Mesenchymal stem cell (in vitro differentiated cells and primary cell): ENCODE data around the gene TBRG1.

Experiments used
- DNase-seq: peaks from one replicate; pipeline ENCODE4 v3.0.0-alpha.2; 2013
- H2AFZ ChIP-seq: one replicate; pipeline ENCODE4 v1.6.1; 2013; ENCODE audit warnings: low read depth, mild to moderate bottlenecking, control low read depth, inconsistent platforms, low read length, moderate library complexity
- H2AK5ac ChIP-seq: 2 replicates; pipeline ENCODE4 v1.6.1; 2013; ENCODE audit warnings: low read length, moderate library complexity, mild to moderate bottlenecking, inconsistent platforms; ENCODE audit not compliant: severe bottlenecking
- H2BK120ac ChIP-seq: one replicate; pipeline ENCODE4 v1.6.1; 2013; ENCODE audit warnings: low read depth, mild to moderate bottlenecking, inconsistent platforms, low read length, moderate library complexity
- H2BK12ac ChIP-seq, 2 experiments: one replicate each; pipeline ENCODE4 v1.6.1; 2013; ENCODE audit warnings: inconsistent platforms in 2 of 2, low read length in 2 of 2, mild to moderate bottlenecking in 2 of 2, moderate library complexity in 2 of 2, control low read depth in 1 of 2
- H2BK15ac ChIP-seq: one replicate; pipeline ENCODE4 v1.6.1; 2013; ENCODE audit warnings: mild to moderate bottlenecking, low read depth, inconsistent platforms; ENCODE audit not compliant: poor library complexity, severe bottlenecking
- H2BK5ac ChIP-seq: 2 replicates; pipeline ENCODE4 v1.6.1; 2013; ENCODE audit warnings: low read depth, mild to moderate bottlenecking, low read length, control low read depth, inconsistent platforms; ENCODE audit not compliant: poor library complexity, severe bottlenecking
- H3K14ac ChIP-seq, 2 experiments: one replicate each; pipeline ENCODE4 v1.6.1; 2013; ENCODE audit warnings: inconsistent platforms in 2 of 2, low read length in 2 of 2, control low read depth in 1 of 2, mild to moderate bottlenecking in 1 of 2, moderate library complexity in 1 of 2
- H3K18ac ChIP-seq, 2 experiments: one replicate each; pipeline ENCODE4 v1.6.1; 2013; ENCODE audit warnings: inconsistent platforms in 2 of 2, low read length in 2 of 2, control low read depth in 1 of 2, low read depth in 1 of 2, mild to moderate bottlenecking in 1 of 2
- H3K23ac ChIP-seq, 2 experiments: one replicate each; pipeline ENCODE4 v1.6.1; 2013; ENCODE audit warnings: inconsistent platforms in 2 of 2, low read length in 2 of 2, mild to moderate bottlenecking in 2 of 2, moderate library complexity in 2 of 2, control low read depth in 1 of 2
- H3K27ac ChIP-seq: 2 replicates; pipeline ENCODE4 v1.5.1; 2013; ENCODE audit warnings: mild to moderate bottlenecking, moderate library complexity, low read length, control low read depth, inconsistent platforms; ENCODE audit not compliant: poor library complexity, severe bottlenecking
- H3K27me3 ChIP-seq, 2 experiments: 2 replicates each; pipeline versions ENCODE4 v1.6.1 to v1.7.0; 2013; ENCODE audit warnings: low read length in 2 of 2, mild to moderate bottlenecking in 2 of 2, moderate library complexity in 2 of 2, control low read depth in 1 of 2, inconsistent platforms in 1 of 2; ENCODE audit not compliant: control insufficient read depth in 1 of 2, insufficient read depth in 1 of 2
- H3K36me3 ChIP-seq, 2 experiments: 2 replicates each; pipeline versions ENCODE4 v1.6.1 to v1.7.0; 2013; ENCODE audit warnings: low read length in 2 of 2, control low read depth in 1 of 2, inconsistent platforms in 1 of 2, low read depth in 1 of 2, mild to moderate bottlenecking in 1 of 2; ENCODE audit not compliant: insufficient read depth in 2 of 2, control insufficient read depth in 1 of 2
- H3K4ac ChIP-seq, 2 experiments: one replicate each; pipeline ENCODE4 v1.6.1; 2013; ENCODE audit warnings: inconsistent platforms in 2 of 2, low read length in 2 of 2, mild to moderate bottlenecking in 2 of 2, moderate library complexity in 2 of 2, control low read depth in 1 of 2, low read depth in 1 of 2
- H3K4me1 ChIP-seq: 2 replicates; pipeline ENCODE4 v1.6.1; 2013; ENCODE audit warnings: low read depth, low read length, control low read depth; ENCODE audit not compliant: control insufficient read depth, insufficient read depth
- H3K4me2 ChIP-seq: 2 replicates; pipeline ENCODE4 v1.6.1; 2013; ENCODE audit warnings: low read length, mild to moderate bottlenecking, inconsistent platforms; ENCODE audit not compliant: poor library complexity, severe bottlenecking
- H3K4me3 ChIP-seq, 2 experiments: 2 replicates each; pipeline versions ENCODE4 v1.5.1 to v1.7.0; 2013; ENCODE audit warnings: low read length in 2 of 2, mild to moderate bottlenecking in 2 of 2, control low read depth in 1 of 2, low read depth in 1 of 2; ENCODE audit not compliant: insufficient read depth in 1 of 2
- H3K79me1 ChIP-seq: replicated peaks from 2 replicates; pipeline ENCODE4 v1.6.1; 2013; ENCODE audit warnings: mild to moderate bottlenecking, control low read depth, low read length, inconsistent platforms; ENCODE audit not compliant: poor library complexity, severe bottlenecking
- H3K9ac ChIP-seq: 2 replicates; pipeline ENCODE4 v1.7.0; 2013; ENCODE audit warnings: mild to moderate bottlenecking, low read length, moderate library complexity
- H3K9me3 ChIP-seq: 2 replicates; pipeline ENCODE4 v1.7.0; 2013; ENCODE audit warnings: mild to moderate bottlenecking, low read length; ENCODE audit not compliant: control insufficient read depth
- H4K8ac ChIP-seq: one replicate; pipeline ENCODE4 v1.6.1; 2013; ENCODE audit warnings: inconsistent platforms, mild to moderate bottlenecking, low read length, moderate library complexity
- H4K91ac ChIP-seq: one replicate; pipeline ENCODE4 v1.6.1; 2013; ENCODE audit warnings: mild to moderate bottlenecking, low read length, inconsistent platforms
- WGBS: methylation state at CpG from one replicate; pipeline ENCODE4 v1.1.7; 2013; ENCODE audit warnings: mixed read lengths; 5-methylcytosine and 5-hydroxymethylcytosine counted together

TBRG1 gene

GRCh38 chr11:124672536-124673215, 50.0 kb downstream of the TBRG1 start:
- H3K4me1 ChIP-seq = peaks cover 4% of the 10 kb centered on the region
- H3K4me3 ChIP-seq = peak overlapping the region in 1 of 2 experiments; percentile 89
- no peak overlapping the region for H3K4ac ChIP-seq
- H3K9me3 ChIP-seq = no peaks in the 10 kb centered on the region
- peak overlapping the region; percentile 54 for H3K4me2 ChIP-seq
- H3K79me1 ChIP-seq = peaks cover 2% of the 10 kb centered on the region
- H2BK12ac ChIP-seq = no peak overlapping the region
- no peak overlapping the region for H2AFZ ChIP-seq
- H3K14ac ChIP-seq = no peak overlapping the region
- peaks cover 0 to 9% of the 10 kb centered on the region in 2 experiments for H3K27me3 ChIP-seq
- H2BK120ac ChIP-seq = no peak overlapping the region
- H2BK5ac ChIP-seq = no peak overlapping the region
- no peak overlapping the region for H3K18ac ChIP-seq
- H3K23ac ChIP-seq = no peak overlapping the region
- DNase-seq = no peak
- no peak overlapping the region for H2AK5ac ChIP-seq
- H3K27ac ChIP-seq = no peak overlapping the region
- H3K9ac ChIP-seq = peak overlapping the region; percentile 97
- peaks cover 0 to 10% of the 10 kb centered on the region in 2 experiments for H3K36me3 ChIP-seq
- H4K8ac ChIP-seq = no peak overlapping the region
- no peak overlapping the region for H2BK15ac ChIP-seq
- 84% methylated on average over 7 of the region's 7 CpGs for whole genome bisulfite sequencing
- H4K91ac ChIP-seq = no peak overlapping the region

DNA sequence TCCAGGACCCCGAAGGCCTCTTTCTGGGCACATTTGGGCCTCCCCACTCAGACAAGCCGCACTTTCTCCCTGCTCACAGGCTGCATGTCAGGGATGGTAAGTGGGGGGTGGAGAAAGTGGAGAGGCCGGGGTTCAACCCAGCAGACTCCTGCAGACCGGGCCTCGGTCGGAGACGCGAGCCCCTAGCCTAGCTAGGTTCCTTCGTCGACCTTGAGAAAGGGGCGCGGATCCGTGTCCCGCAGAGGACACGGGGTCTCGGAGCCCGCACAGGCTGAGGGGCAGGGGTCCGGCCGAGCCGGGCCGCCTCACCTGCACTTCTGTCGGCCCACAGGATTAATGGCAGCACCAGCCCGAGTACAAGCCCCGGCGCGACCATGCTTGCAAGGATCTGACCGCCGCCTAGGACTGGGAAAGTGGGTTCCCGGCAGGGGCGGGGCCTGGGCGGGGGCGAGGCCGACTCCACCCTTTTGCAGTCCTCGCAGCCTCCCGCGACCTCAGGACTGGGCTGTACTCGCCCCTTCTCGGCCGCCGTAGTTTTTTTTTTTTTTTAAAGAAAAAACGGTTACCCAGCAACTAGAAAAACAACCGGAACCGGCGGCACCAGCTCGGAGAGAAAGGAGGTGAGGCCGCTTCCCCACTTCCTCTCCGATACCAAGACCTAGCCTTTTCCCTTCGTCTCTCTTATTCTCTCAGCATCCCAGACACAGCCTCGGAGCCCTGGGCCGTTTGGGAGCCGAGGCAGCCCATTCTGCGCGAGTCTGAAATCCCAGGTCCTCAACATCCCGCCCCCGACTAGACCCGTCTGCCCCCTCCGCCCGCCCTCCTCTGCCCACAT, 50.9 kb downstream of the TBRG1 start, which contains the start of the genes SIAE and SPA17:
SIAE (minus strand) TSS at position 407 of the 835 bp plus-strand sequence; CDS start at position 376, 31 bp downstream.
SPA17 (plus strand) TSS at position 572 of the 835 bp plus-strand sequence. CDS start 1,361 bp downstream, outside the sequence.
- H3K4me3 ChIP-seq = peak within 1 kb of the TSS; percentile 71 to 89
- H2BK120ac ChIP-seq = no peak within 1 kb of the TSS
- peaks cover 4% of the 10 kb centered on the region for H3K4me1 ChIP-seq
- peaks cover 0 to 2% of the 10 kb centered on the region in 2 experiments for H3K36me3 ChIP-seq
- peak within 1 kb of the TSS; percentile 97 for H3K9ac ChIP-seq
- H2AK5ac ChIP-seq = no peak within 1 kb of the TSS
- peak within 1 kb of the TSS; percentile 60 for H2BK15ac ChIP-seq
- DNase-seq = peak; percentile 98
- under 1% methylated on average over 55 of the region's 58 CpGs for WGBS
- peak within 1 kb of the TSS in 1 of 2 experiments; percentile 66 for H3K14ac ChIP-seq
- no peaks in the 10 kb centered on the region for H3K9me3 ChIP-seq
- H2BK12ac ChIP-seq = no peak within 1 kb of the TSS
- H2BK5ac ChIP-seq = no peak within 1 kb of the TSS
- H4K8ac ChIP-seq = peak within 1 kb of the TSS; percentile 67
- H3K4ac ChIP-seq = peak within 1 kb of the TSS in 1 of 2 experiments; percentile 8
- peak within 1 kb of the TSS; percentile 69 for H3K4me2 ChIP-seq
- H3K27ac ChIP-seq = peak within 1 kb of the TSS; percentile 56
- H3K27me3 ChIP-seq = peaks cover 0 to 5% of the 10 kb centered on the region in 2 experiments
- H3K23ac ChIP-seq = no peak within 1 kb of the TSS
- H3K18ac ChIP-seq = peak within 1 kb of the TSS; percentile 44 to 82
- H3K79me1 ChIP-seq = peaks cover 2% of the 10 kb centered on the region
- H4K91ac ChIP-seq = peak within 1 kb of the TSS; percentile 16
- peak within 1 kb of the TSS; percentile 89 for H2AFZ ChIP-seq

DNA sequence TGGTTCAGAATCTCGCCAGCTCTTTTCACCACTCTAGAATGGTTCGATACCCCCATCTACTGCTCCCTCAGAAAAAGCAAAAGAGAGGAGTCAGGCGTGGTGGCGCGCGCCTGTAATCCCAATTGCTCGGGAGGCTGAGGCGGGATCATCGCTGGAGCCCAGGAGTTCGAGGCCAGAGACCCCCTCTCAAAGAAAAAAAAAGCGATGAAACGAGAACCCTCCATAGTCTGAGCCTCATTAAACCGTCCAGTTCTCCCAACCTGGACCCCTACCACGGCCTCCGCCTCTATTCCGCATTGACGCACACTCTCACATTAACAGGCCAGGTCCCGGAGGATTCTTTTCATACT, 51.5 kb downstream of the TBRG1 start:
- peak overlapping the region; percentile 69 for H3K4me2 ChIP-seq
- H2BK15ac ChIP-seq = no peak overlapping the region
- no peak overlapping the region for H2BK5ac ChIP-seq
- peak overlapping the region; percentile 71 to 89 for H3K4me3 ChIP-seq
- WGBS = 36% methylated on average over 18 of the region's 18 CpGs
- H3K79me1 ChIP-seq = peaks cover 2% of the 10 kb centered on the region
- no peak overlapping the region for H3K18ac ChIP-seq
- H3K23ac ChIP-seq = no peak overlapping the region
- H3K36me3 ChIP-seq = no peaks in the 10 kb centered on the region
- peak overlapping the region; percentile 97 for H3K9ac ChIP-seq
- DNase-seq = no peak
- H2BK12ac ChIP-seq = no peak overlapping the region
- H4K8ac ChIP-seq = peak overlapping the region; percentile 67
- no peaks in the 10 kb centered on the region for H3K9me3 ChIP-seq
- H2BK120ac ChIP-seq = no peak overlapping the region
- peak overlapping the region; percentile 6 for H2AFZ ChIP-seq
- H3K14ac ChIP-seq = no peak overlapping the region
- H4K91ac ChIP-seq = no peak overlapping the region
- H3K4ac ChIP-seq = no peak overlapping the region
- no peak overlapping the region for H3K27ac ChIP-seq
- peaks cover 0 to 5% of the 10 kb centered on the region in 2 experiments for H3K27me3 ChIP-seq
- no peak overlapping the region for H2AK5ac ChIP-seq
- peaks cover 4% of the 10 kb centered on the region for H3K4me1 ChIP-seq

- 92% methylated on average over 5 of the region's 5 CpGs for WGBS
- H3K4me1 ChIP-seq = peaks cover 4% of the 10 kb centered on the region
- H4K8ac ChIP-seq = no peak overlapping the region
- H2BK15ac ChIP-seq = no peak overlapping the region
- H3K4me2 ChIP-seq = no peak overlapping the region
- H3K23ac ChIP-seq = no peak overlapping the region
- no peak overlapping the region for H3K4ac ChIP-seq
- H4K91ac ChIP-seq = no peak overlapping the region
- H3K36me3 ChIP-seq = no peaks in the 10 kb centered on the region
- no peak overlapping the region for H2BK12ac ChIP-seq
- peaks cover 0 to 5% of the 10 kb centered on the region in 2 experiments for H3K27me3 ChIP-seq
- H2AK5ac ChIP-seq = no peak overlapping the region
- H3K9me3 ChIP-seq = no peaks in the 10 kb centered on the region
- no peak overlapping the region for H2BK120ac ChIP-seq
- DNase-seq = no peak
- no peak overlapping the region for H2BK5ac ChIP-seq
- peaks cover 2% of the 10 kb centered on the region for H3K79me1 ChIP-seq
- H3K27ac ChIP-seq = no peak overlapping the region
- no peak overlapping the region for H3K14ac ChIP-seq
- H3K9ac ChIP-seq = peak overlapping the region; percentile 97
- no peak overlapping the region for H2AFZ ChIP-seq
- no peak overlapping the region for H3K18ac ChIP-seq
- H3K4me3 ChIP-seq = peak overlapping the region; percentile 71 to 89
These were observed 51.9 kb downstream of the TBRG1 start for GRCh38 chr11:124674571-124674970.
